Natural killer cell (primary cell): ENCODE results near the gene MYH10. TPM values are rescaled to one million over a fixed set of nuclear protein-coding genes. Genes with fewer than 3 reads are reported as not detected.

Experiments used
- ATAC-seq, 3 donors: fragments of 150-1000 bp in 2 of 3; fragments of 200-7000 bp in 1 of 3; cut with Tn5 transposase; 1 replicate in 1 of 3; 2 replicates in 2 of 3; pipeline ENCODE4 v1.10.0; 2021; ENCODE audit warnings: mild to moderate bottlenecking in 2 of 3, moderate library complexity in 2 of 3
- DNase-seq, 2 donors: peaks; one replicate each; pipeline versions ENCODE4 v3.0.0 to v3.0.0-alpha.2; 2013 to 2021; ENCODE audit warnings: mixed read lengths in 1 of 2
- H3K27ac ChIP-seq: one replicate; pipeline ENCODE4 v1.5.1; 2013; ENCODE audit warnings: mild to moderate bottlenecking, low read length
- H3K27me3 ChIP-seq: one replicate; pipeline ENCODE4 v1.6.1; 2013; ENCODE audit warnings: low read length; ENCODE audit not compliant: control insufficient read depth, insufficient read depth
- H3K36me3 ChIP-seq: one replicate; pipeline ENCODE4 v1.6.1; 2013; ENCODE audit warnings: low read length; ENCODE audit not compliant: control insufficient read depth, insufficient read depth
- H3K4me1 ChIP-seq: one replicate; pipeline ENCODE4 v1.6.1; 2013; ENCODE audit warnings: low read length; ENCODE audit not compliant: control insufficient read depth, insufficient read depth
- H3K4me3 ChIP-seq: one replicate; pipeline ENCODE4 v1.5.1; 2013; ENCODE audit warnings: low read length
- H3K9me3 ChIP-seq: one replicate; pipeline ENCODE4 v1.6.1; 2013; ENCODE audit warnings: low read length; ENCODE audit not compliant: control insufficient read depth, insufficient read depth
- H3K27ac Mint-ChIP-seq, 2 donors: one replicate each; pipeline ENCODE4 v1.8.0; 2022; ENCODE audit warnings: mild to moderate bottlenecking in 2 of 2, mixed read lengths in 2 of 2, moderate library complexity in 1 of 2
- H3K27me3 Mint-ChIP-seq, 2 donors: one replicate each; pipeline ENCODE4 v1.8.0; 2022; ENCODE audit warnings: low read depth in 2 of 2, mixed read lengths in 2 of 2
- H3K36me3 Mint-ChIP-seq: one replicate; pipeline ENCODE4 v1.8.0; 2022; ENCODE audit warnings: mixed read lengths
- H3K4me1 Mint-ChIP-seq, 2 donors: one replicate each; pipeline ENCODE4 v1.8.0; 2022; ENCODE audit warnings: mixed read lengths in 2 of 2
- H3K4me3 Mint-ChIP-seq: one replicate; pipeline ENCODE4 v1.8.0; 2022; ENCODE audit warnings: mild to moderate bottlenecking, moderate library complexity, mixed read lengths
- H3K9me3 Mint-ChIP-seq, 2 donors: one replicate each; pipeline ENCODE4 v1.8.0; 2022; ENCODE audit warnings: mixed read lengths in 2 of 2
- WGBS: methylation state at CpG from one replicate; pipeline ENCODE4 v1.1.7; 2013; ENCODE audit warnings: missing lambda C conversion rate; ENCODE audit not compliant: insufficient coverage; 5-methylcytosine and 5-hydroxymethylcytosine counted together
- intact Hi-C: fragments of 100-400 bp; cut with micrococcal nuclease; formaldehyde crosslinking; loops from one replicate; pipeline ENCODE4 v1.14.2; 2022
- total RNA-seq, 4 donors: library from RNA; stranded (reverse); fragments of 120-200 nt in 1 of 4; gene quantifications; one replicate each; pipeline versions ENCODE4 v1.2.3 to v1.2.4, GENCODE V29; 2013 to 2022
- TF ChIP-seq, protein P1 (sequence below): fragments of 200-600 bp; IDR thresholded peaks from one replicate; pipeline ENCODE4 v1.8.0; 2022; ENCODE audit warnings: antibody characterized with exemption

The MYH10 gene
- total RNA-seq, 3 donors from 2014 or later (not counting 1 experiment from before 2014, with no cell fraction given) = 0.28 to 1.5 (median 1.0) TPM

DNA sequence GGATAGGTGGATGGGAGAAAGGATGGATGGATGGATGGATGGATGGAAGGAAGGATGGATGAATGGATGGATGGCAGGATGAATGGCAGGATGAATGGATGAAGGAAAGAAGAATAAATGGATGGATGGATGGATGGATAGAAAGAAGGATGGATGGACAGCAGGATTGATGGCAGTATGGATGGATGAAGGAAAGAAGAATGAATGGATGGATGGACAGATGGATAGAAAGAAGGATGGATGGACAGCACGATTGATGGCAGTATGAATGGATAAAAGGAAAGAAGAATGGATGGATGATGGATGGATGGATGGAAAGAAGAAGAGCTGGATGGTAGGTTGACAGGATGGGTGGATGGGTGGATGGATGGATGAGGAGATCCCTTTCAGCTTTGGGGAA, 9.2 kb upstream of the MYH10 start:
- intact Hi-C loops = no loop called here
- TF ChIP-seq, protein P1, sequence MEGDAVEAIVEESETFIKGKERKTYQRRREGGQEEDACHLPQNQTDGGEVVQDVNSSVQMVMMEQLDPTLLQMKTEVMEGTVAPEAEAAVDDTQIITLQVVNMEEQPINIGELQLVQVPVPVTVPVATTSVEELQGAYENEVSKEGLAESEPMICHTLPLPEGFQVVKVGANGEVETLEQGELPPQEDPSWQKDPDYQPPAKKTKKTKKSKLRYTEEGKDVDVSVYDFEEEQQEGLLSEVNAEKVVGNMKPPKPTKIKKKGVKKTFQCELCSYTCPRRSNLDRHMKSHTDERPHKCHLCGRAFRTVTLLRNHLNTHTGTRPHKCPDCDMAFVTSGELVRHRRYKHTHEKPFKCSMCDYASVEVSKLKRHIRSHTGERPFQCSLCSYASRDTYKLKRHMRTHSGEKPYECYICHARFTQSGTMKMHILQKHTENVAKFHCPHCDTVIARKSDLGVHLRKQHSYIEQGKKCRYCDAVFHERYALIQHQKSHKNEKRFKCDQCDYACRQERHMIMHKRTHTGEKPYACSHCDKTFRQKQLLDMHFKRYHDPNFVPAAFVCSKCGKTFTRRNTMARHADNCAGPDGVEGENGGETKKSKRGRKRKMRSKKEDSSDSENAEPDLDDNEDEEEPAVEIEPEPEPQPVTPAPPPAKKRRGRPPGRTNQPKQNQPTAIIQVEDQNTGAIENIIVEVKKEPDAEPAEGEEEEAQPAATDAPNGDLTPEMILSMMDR = no peak
- peaks cover 10 to 14% of the 10 kb centered on the region in 2 donors for H3K27me3 Mint-ChIP-seq

DNA sequence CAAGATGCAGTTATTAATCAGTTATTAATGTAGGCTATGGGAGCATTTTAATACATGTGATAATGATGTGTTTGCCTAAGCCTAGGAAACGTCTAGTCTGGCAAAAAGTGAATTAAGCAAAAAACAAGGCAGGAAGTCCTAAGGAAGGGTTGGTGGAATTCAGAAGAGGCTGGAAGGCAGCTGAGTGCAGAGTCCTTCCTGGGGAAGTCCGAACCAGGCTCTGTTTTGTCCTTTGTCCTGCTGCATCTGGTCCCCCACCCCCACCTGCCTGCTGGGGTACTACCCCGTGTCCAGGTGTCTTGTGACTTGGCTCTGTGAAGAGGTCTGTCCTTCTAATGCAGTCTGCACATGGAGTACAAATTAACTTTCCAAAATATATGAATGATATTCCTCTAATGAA, 1.5 kb upstream of the MYH10 start:
- H3K27ac ChIP-seq = no peak overlapping the region
- H3K9me3 ChIP-seq = no peaks in the 10 kb centered on the region
- H3K27me3 ChIP-seq = peaks cover 36% of the 10 kb centered on the region
- peak overlapping the region; percentile 40 for H3K4me3 Mint-ChIP-seq
- H3K27ac Mint-ChIP-seq = no peak overlapping the region
- H3K36me3 ChIP-seq = no peaks in the 10 kb centered on the region
- 35% methylated on average over 3 of the region's 3 CpGs for WGBS
- H3K9me3 Mint-ChIP-seq = no peaks in the 10 kb centered on the region
- peaks cover 20% of the 10 kb centered on the region for H3K4me1 ChIP-seq
- peak in 1 of 2 donors; percentile 6 for DNase-seq
- no peaks in the 10 kb centered on the region for H3K36me3 Mint-ChIP-seq
- ATAC-seq = no peak
- intact Hi-C loops = no loop called here
- no peak overlapping the region for H3K4me3 ChIP-seq
- peaks cover 0 to 17% of the 10 kb centered on the region in 2 donors for H3K4me1 Mint-ChIP-seq
- TF ChIP-seq, protein P1 = no peak
- peaks cover 40 to 45% of the 10 kb centered on the region in 2 donors for H3K27me3 Mint-ChIP-seq

More for the DNA sequence above, 9.2 kb upstream of the MYH10 start:
- H3K36me3 ChIP-seq = no peaks in the 10 kb centered on the region
- H3K4me1 ChIP-seq = no peaks in the 10 kb centered on the region
- ATAC-seq (no peak), DNase-seq (no peak)
- H3K27me3 ChIP-seq = peaks cover 4% of the 10 kb centered on the region
- Mint-ChIP-seq H3K27ac (no peak overlapping the region), H3K4me3 (no peak overlapping the region), H3K9me3 (no peaks in the 10 kb centered on the region), H3K36me3 (no peaks in the 10 kb centered on the region), H3K4me1 (no peaks in the 10 kb centered on the region)
- H3K9me3 ChIP-seq = no peaks in the 10 kb centered on the region
- H3K4me3 ChIP-seq = no peak overlapping the region
- H3K27ac ChIP-seq = no peak overlapping the region
- WGBS = 70% methylated on average over 1 of the region's 1 CpG

DNA sequence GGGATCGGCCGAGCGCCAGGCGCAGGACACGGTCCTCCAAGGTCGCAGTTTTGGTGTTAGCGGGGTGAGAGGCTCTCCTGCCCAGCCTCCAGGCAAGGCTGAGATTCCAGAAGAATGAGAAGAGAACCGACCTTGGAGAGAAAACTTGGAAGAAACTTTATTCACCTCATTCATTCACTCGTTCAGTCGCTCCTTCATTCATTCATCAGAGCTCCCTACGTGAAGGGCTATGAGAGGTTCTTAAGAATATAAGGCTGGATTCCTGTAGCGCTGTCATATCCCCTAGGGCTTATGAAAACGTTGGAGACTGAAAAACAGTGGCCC, 991 bp upstream of the MYH10 start:
- Mint-ChIP-seq H3K36me3 (no peaks in the 10 kb centered on the region), H3K27me3 (peaks cover 40 to 46% of the 10 kb centered on the region in 2 donors), H3K4me1 (peaks cover 0 to 17% of the 10 kb centered on the region in 2 donors), H3K4me3 (peak overlapping the region; percentile 52), H3K27ac (no peak overlapping the region), H3K9me3 (no peaks in the 10 kb centered on the region)
- DNase-seq (no peak), ATAC-seq (no peak)
- Histone ChIP-seq H3K36me3 (no peaks in the 10 kb centered on the region), H3K9me3 (no peaks in the 10 kb centered on the region), H3K4me3 (peak overlapping the region; percentile 19), H3K27me3 (peaks cover 36% of the 10 kb centered on the region), H3K27ac (no peak overlapping the region), H3K4me1 (peaks cover 20% of the 10 kb centered on the region)
- intact Hi-C loops = no loop called here
- TF ChIP-seq, protein P1 = no peak
- WGBS = 6% methylated on average over 9 of the region's 13 CpGs
